NCI-H2227 treated with DMSO at 0.1 percent for 48 hours (cell line): ENCODE data around the gene CWC22.
"Not testable (repeated sequence)": the region's sequence is repeated elsewhere in the genome, so short reads cannot be mapped to it uniquely, and the experiment has no call there.

Experiments used
- DNase-seq: peaks from one replicate; lab custom pipeline; 2025; lab: John Stamatoyannopoulos, UW

The CWC22 gene

GRCh38 chr2:179950391-179950790 is 56.7 kb downstream of the CWC22 start:
- no peak for DNase-seq

DNA sequence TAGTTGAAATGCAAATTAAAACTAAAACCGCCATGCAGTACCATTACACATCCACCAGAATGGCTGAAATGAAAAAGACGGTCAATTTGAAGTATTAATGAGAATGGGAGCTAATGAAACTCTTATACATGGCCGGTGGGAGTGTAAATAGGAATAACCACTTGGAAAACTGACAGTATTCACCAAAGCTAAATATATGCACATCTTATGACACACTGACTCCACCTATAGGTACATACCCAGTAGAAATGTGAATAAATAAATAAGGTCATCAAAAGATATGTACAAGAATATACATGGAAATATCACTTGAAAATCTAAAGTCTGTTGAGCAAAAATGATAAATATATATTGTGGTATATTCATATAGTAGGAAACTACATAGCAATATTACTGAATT is 57.7 kb downstream of the CWC22 start:
- DNase-seq = no peak

DNA sequence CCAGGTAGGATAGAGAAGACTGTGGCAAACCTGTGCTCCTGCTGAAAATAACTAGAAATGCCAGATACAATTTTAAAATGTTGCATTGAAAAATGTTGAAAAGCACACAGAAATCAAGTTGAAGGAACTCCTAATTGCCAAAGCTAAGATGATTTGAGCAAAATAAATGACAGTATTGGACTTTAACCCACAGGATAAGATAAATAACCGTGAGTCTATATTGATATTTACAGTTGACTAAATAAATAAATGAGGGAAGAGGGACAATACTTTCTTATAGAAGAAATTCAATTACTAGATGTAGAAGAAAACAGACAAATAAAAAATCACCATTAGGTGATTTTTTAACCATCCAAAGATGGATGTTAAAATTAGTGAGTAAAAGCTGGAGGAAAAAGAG is 59.0 kb downstream of the CWC22 start:
- no peak for DNase-seq

DNA sequence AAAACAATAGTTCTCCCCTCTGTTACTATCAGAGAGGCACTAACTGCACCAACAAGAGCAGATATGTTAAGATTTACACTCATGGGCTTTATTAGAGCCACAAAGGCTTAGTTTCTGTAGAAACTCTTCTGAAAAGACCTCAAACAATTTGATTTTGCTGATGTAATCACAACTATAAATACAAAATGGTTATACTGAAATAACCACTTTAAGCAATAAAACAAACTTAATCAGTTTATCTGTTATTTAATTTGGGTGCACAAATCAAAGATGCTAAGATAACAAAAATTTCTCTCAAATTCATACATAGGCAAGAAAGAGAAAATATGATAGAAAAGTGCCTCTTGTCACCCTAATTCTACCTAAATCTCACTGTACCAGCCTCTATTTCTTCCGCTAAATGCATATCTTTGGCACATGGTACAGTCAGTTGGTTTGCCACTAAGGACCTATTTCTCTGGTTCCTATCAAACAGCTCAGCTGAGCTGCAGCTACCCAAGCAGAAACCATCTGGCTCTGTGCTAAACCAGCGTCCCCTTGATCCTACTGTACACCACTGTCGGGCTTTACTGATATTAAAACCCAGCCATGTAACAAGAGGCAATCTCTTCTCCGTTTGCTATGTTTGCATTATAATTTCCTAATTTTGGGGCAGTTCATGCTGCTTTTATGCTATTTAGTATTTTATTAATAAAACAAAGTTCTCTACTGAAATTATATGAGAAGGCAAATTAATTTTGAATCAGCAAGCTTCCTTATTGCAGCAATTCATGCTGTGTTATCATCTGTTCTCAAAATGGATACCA is 60.1 kb downstream of the CWC22 start:
- no peak for DNase-seq

DNA sequence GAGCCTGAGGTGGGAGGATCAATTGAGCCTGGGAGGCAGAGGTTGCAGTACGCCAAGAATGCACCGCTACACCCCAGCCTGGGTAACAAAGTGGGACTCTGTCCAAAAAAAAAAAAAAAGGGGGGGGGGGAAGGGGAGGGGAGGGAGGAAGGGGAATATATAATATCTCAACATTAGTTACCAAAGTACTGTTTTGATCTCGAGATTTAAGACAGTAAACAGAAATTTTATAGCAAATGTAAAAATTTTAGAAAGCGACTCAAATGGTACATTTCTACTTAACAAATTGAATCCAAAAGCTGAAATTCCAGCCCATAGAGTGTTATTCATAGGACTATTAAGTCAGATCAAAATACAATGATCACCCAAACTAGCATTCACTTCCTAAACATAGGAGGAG is 60.8 kb downstream of the CWC22 start:
- no peak for DNase-seq

- peak; percentile 48 for DNase-seq
Measured at GRCh38 chr2:179939259-179939658, 67.8 kb downstream of the CWC22 start.

DNA sequence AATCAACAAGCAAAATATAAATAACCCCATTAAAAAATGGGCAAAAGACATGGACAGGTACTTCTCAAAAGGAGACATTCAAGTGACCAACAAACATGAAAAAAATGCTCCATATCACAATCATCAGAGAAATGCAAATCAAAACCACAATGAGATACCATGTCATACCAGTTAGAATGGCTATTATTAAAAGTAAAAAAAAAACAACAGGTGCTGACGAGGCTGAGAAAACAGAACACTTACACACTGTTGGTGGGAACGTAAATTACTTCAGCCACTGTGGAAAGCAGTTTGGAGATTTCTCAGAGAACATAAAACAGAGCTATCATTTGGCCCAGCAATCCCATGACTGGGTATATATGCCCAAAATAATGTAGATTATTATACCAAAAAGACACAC is 69.1 kb downstream of the CWC22 start:
- DNase-seq = no peak

- peak; percentile 8 for DNase-seq
Measured at GRCh38 chr2:179936654-179937053, 70.4 kb downstream of the CWC22 start.

DNA sequence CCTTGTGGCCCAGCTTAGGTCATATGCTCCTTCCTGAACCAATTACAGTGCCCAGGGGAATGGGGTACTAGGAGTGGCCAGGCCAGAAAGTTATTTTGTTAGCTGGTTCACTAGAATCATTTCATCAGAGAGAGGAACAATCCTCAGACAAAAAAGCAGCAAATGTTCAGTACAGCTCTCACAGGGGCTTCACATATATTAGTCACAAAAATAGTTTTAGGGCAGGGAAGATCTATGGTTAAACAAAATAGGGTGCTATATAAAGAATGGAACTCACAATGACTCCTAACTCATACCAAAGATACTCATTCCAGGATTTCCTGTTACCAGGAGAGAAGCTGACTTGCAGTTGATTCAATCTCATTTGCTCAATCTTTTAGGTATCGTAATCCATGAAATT is 71.0 kb downstream of the CWC22 start:
- no peak for DNase-seq

DNA sequence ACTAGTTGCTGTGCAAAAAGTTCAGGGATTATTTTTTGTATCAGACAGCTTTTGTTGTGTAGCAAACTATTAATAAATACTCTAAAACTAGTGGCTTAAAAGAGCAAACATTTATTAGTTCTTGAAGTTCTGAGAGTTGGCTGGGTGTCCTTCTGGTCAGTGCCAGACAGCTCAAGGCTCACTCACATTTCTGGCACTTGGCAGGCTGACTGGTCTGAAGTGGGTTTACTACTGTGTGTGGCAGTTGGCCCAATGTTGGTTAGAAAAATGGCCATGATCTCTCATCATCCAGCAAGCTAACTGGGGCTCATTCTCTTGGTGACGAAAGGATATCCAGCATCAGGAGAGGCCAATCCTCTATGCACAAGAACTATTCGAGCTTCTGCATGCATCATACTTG is 74.3 kb downstream of the CWC22 start:
- no peak for DNase-seq

DNA sequence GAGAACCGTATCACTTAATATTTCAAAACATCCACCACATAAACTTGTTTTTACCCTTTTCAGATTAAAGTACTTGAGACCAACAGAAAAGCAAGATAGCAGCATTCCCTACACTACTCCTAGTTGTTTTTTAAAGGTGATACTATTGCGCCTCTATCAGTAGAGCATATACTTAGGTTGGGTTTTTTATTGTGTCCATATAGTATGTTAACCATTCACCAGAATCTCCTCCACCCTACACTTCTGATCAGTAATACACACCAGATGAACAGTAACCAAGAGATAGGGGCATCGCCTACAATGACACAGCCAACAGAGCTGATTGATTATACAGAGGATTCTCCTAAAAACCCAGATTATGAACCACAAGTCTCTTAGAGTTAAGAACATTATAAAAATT is 75.6 kb downstream of the CWC22 start:
- DNase-seq = no peak

DNA sequence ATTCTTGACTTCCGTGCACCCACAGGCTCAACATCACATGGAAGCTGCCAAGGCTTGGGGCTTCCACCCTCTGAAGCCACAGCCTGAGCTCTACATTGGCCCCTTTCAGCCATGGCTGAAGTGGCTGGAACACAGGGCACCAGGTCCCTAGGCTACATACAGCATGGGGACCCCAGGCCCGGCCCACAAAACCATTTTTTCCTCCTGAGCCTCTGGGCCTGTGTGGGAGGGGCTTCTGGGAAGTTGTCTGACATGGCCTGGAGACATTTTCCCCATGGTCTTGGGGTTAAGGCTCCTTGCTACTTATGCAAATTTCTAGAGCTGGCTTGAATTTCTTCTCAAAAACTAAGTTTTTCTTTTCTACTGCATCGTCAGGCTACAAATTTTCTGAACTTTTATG is 77.1 kb downstream of the CWC22 start:
- DNase-seq = not testable (repeated sequence)

DNA sequence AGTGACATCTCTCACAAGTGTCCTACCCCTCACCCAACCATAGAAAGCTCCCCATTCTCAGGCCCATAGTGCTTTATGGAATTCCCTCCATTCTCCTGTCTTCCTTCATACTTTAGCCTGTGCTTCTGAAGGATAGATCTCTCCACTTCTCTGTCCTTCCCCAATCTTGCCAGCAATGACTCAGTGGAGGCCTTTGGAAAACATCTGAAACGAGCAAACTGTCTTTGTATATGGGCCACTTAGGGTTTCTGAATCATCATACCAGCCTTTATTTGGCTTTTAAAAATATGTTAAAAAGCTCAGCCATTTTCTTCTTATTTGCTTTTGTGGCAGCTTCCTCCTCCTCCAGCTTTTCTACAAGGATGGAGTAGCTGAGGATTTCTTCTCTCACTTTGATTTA is 80.1 kb downstream of the CWC22 start:
- no peak for DNase-seq

GRCh38 chr2:179925713-179926112 is 81.4 kb downstream of the CWC22 start:
- DNase-seq = no peak

GRCh38 chr2:179917272-179917671 is 89.8 kb downstream of the CWC22 start:
- DNase-seq = no peak

GRCh38 chr2:179915395-179915992 is 91.6 kb downstream of the CWC22 start:
- DNase-seq = no peak

GRCh38 chr2:179913809-179914208 is 93.3 kb downstream of the CWC22 start:
- no peak for DNase-seq

DNA sequence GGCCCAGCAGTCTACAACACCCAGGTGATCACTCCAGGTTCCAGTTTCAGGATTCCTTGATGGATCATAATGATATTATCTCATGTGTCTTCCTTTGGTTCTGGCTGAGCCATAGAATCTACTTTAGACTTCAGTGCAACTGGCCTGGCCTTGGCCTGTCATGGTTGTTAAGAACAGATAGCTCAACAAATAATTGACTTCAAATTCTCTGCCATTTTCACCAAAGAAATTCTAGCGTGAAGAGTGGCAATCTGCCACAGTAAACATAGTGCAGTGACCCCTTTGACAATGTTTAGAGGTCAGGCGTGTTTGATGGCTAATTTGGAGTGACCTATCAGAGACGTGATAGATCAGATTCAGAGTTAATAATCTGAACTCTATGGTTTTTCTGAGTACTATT is 95.5 kb downstream of the CWC22 start:
- no peak for DNase-seq

- DNase-seq = no peak
Measured at GRCh38 chr2:179910735-179911113, 96.4 kb downstream of the CWC22 start.

- DNase-seq = no peak
Measured at GRCh38 chr2:179909845-179910734, 97.0 kb downstream of the CWC22 start.

DNA sequence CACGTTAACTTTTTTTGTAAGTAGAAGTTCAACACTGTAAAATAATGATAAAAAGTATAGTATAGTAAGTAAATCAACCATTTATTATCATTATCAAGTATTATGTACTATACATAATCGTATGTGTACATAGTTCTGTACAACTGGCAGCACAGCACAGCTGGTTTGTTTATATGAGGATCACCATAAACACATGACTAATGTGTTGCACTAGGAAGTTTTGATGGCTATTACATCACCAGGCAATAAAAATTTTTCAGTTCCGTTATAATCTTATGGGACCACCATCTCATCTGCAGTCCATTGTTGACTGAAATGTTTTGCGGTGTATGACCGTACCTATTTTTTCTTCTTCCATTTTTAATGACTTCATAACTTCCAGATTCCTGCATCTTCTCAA is 106.4 kb downstream of the CWC22 start:
- DNase-seq = no peak

- DNase-seq = no peak
Measured at GRCh38 chr2:179899666-179900065, 107.4 kb downstream of the CWC22 start.

DNA sequence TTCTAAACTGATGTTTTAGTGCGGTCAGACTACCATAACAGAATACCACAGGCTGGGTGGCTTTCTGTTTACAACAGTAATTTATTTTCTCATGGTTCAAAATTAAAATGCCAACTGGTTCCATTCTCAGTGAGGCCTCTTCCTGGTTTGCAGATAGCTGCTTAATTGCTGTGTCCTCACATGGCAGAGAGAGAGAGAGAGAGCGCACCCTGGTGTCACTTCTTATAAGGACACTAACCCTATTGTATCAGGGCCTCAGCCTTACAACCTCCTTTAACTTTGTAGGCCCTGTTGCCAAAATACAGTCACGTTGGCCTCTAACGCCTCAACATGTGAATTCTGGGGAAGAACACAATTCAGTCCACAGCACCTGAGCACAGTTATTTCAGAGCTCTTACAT is 108.2 kb downstream of the CWC22 start:
- DNase-seq = no peak
